HepG2 (cell line): ENCODE results near the gene SPOP.

Experiments used
- ATF7 ChIP-seq, 2 experiments: fragments of 450-650 bp in 1 of 2; sonication (generic) in 1 of 2; formaldehyde crosslinking in 1 of 2; IDR thresholded peaks; 2 replicates each; pipeline versions ENCODE4 v1.4.0 to v1.6.1; 2016 to 2020; ENCODE audit warnings: antibody characterized with exemption in 1 of 2, mild to moderate bottlenecking in 1 of 2, missing genetic modification reagents in 1 of 2
- NFE2L1 ChIP-seq: sonication (generic); formaldehyde crosslinking; IDR thresholded peaks from 2 replicates; pipeline ENCODE4 v1.4.0; 2020; ENCODE audit warnings: missing genetic modification reagents, mild to moderate bottlenecking, borderline replicate concordance
- POLR2AphosphoS2 ChIP-seq: IDR thresholded peaks from 2 replicates; pipeline ENCODE4 v1.6.1; 2011; ENCODE audit warnings: low read depth, low read length, improper control_type of control experiment
- RNF2 ChIP-seq: fragments of 450-650 bp; conservative IDR thresholded peaks from 2 replicates; pipeline ENCODE4 v1.6.1; 2016; ENCODE audit warnings: low read depth
- ZFYVE20 ChIP-seq: sonication (generic); formaldehyde crosslinking; IDR thresholded peaks from 2 replicates; pipeline ENCODE4 v1.8.0; 2023; ENCODE audit warnings: low read depth, mild to moderate bottlenecking, moderate library complexity, missing genetic modification reagents, borderline replicate concordance
- ZKSCAN8 ChIP-seq: IDR thresholded peaks from 2 replicates; pipeline ENCODE4 v1.6.1; 2016; ENCODE audit warnings: borderline replicate concordance, missing genetic modification reagents, missing compliant biosample characterization
- ZNF317 ChIP-seq: sonication (generic); formaldehyde crosslinking; IDR thresholded peaks from 2 replicates; pipeline ENCODE4 v1.5.0; 2020; ENCODE audit warnings: mild to moderate bottlenecking, missing genetic modification reagents
- ZNF670 ChIP-seq: sonication (generic); formaldehyde crosslinking; IDR thresholded peaks from 2 replicates; pipeline ENCODE4 v1.8.0; 2022; ENCODE audit warnings: mild to moderate bottlenecking, missing genetic modification reagents, borderline replicate concordance
- TF ChIP-seq, protein P1 (sequence below): sonication (generic); formaldehyde crosslinking; IDR thresholded peaks from 2 replicates; pipeline ENCODE4 v1.9.0; 2021; ENCODE audit warnings: missing genetic modification reagents, borderline replicate concordance
- TF ChIP-seq, protein P2 (sequence below): sonication (generic); formaldehyde crosslinking; IDR thresholded peaks from 2 replicates; pipeline ENCODE4 v1.8.0; 2022; ENCODE audit warnings: mild to moderate bottlenecking, missing genetic modification reagents, borderline replicate concordance
- TF ChIP-seq, protein P3 (sequence below): sonication (generic); formaldehyde crosslinking; IDR thresholded peaks from 2 replicates; pipeline ENCODE4 v1.4.0; 2020; ENCODE audit warnings: missing genetic modification reagents
- TF ChIP-seq, protein P4 (sequence below): IDR thresholded peaks from 2 replicates; pipeline ENCODE4 v1.6.1; 2016
- TF ChIP-seq, protein P5 (sequence below): sonication (generic); IDR thresholded peaks from 2 replicates; pipeline ENCODE4 v1.6.1; 2016; ENCODE audit warnings: low read depth, borderline replicate concordance

DNA sequence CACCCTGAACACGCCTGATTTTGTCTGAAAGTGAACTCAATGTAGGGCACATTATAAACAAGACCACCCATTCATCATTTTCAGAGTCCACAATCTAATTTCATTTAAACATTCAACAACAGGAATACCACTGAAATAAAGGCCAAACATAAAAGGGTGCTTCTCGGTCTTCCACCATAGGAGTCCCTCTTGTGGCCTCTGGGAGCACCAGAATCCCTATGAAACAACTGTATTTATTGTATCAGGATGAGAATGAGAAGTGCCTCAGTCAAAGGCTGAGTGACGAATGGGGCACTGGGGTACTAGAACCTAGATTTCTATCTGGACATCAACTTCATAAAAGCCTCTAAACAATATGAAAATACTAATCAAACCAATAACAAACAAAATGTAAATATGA lies 61.8 kb downstream of the SPOP start:
- TF ChIP-seq, protein P1, sequence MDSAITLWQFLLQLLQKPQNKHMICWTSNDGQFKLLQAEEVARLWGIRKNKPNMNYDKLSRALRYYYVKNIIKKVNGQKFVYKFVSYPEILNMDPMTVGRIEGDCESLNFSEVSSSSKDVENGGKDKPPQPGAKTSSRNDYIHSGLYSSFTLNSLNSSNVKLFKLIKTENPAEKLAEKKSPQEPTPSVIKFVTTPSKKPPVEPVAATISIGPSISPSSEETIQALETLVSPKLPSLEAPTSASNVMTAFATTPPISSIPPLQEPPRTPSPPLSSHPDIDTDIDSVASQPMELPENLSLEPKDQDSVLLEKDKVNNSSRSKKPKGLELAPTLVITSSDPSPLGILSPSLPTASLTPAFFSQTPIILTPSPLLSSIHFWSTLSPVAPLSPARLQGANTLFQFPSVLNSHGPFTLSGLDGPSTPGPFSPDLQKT (CRISPR knock-in tag): no peak
- no peak for TF ChIP-seq ZNF670 (CRISPR knock-in tag)
- TF ChIP-seq NFE2L1 (CRISPR knock-in tag): no peak
- TF ChIP-seq ZKSCAN8 (CRISPR knock-in tag): no peak
- no peak for TF ChIP-seq ZFYVE20 (CRISPR knock-in tag)
- TF ChIP-seq POLR2AphosphoS2: no peak
- TF ChIP-seq, protein P2, sequence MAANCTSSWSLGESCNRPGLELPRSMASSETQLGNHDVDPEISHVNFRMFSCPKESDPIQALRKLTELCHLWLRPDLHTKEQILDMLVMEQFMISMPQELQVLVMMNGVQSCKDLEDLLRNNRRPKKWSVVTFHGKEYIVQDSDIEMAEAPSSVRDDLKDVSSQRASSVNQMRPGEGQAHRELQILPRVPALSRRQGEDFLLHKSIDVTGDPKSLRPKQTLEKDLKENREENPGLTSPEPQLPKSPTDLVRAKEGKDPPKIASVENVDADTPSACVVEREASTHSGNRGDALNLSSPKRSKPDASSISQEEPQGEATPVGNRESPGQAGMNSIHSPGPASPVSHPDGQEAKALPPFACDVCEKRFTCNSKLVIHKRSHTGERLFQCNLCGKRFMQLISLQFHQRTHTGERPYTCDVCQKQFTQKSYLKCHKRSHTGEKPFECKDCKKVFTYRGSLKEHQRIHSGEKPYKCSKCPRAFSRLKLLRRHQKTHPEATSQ (CRISPR knock-in tag): no peak
- TF ChIP-seq, protein P3, sequence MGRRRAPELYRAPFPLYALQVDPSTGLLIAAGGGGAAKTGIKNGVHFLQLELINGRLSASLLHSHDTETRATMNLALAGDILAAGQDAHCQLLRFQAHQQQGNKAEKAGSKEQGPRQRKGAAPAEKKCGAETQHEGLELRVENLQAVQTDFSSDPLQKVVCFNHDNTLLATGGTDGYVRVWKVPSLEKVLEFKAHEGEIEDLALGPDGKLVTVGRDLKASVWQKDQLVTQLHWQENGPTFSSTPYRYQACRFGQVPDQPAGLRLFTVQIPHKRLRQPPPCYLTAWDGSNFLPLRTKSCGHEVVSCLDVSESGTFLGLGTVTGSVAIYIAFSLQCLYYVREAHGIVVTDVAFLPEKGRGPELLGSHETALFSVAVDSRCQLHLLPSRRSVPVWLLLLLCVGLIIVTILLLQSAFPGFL (CRISPR knock-in tag): no peak
- TF ChIP-seq, protein P4, sequence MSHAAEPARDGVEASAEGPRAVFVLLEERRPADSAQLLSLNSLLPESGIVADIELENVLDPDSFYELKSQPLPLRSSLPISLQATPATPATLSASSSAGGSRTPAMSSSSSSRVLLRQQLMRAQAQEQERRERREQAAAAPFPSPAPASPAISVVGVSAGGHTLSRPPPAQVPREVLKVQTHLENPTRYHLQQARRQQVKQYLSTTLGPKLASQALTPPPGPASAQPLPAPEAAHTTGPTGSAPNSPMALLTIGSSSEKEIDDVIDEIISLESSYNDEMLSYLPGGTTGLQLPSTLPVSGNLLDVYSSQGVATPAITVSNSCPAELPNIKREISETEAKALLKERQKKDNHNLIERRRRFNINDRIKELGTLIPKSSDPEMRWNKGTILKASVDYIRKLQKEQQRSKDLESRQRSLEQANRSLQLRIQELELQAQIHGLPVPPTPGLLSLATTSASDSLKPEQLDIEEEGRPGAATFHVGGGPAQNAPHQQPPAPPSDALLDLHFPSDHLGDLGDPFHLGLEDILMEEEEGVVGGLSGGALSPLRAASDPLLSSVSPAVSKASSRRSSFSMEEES (CRISPR knock-in tag): no peak
- TF ChIP-seq ATF7 (IDR thresholded peaks at IDR 0.05): no peak
- TF ChIP-seq ATF7 (CRISPR knock-in tag; IDR thresholded peaks at IDR 0.05): no peak
- TF ChIP-seq, protein P5, sequence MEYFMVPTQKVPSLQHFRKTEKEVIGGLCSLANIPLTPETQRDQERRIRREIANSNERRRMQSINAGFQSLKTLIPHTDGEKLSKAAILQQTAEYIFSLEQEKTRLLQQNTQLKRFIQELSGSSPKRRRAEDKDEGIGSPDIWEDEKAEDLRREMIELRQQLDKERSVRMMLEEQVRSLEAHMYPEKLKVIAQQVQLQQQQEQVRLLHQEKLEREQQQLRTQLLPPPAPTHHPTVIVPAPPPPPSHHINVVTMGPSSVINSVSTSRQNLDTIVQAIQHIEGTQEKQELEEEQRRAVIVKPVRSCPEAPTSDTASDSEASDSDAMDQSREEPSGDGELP: no peak
- no peak for TF ChIP-seq RNF2
- no peak for TF ChIP-seq ZNF317 (CRISPR knock-in tag)
